PFSK-1 (cell line): ENCODE measurements around the gene NACC2.

Experiments
- POLR2AphosphoS5 ChIP-seq: IDR thresholded peaks from 2 replicates; pipeline ENCODE4 v1.6.1; 2012; ENCODE audit warnings: low read depth, mild to moderate bottlenecking, control low read depth, low read length, moderate library complexity
- REST ChIP-seq, 2 experiments: IDR thresholded peaks; 2 replicates each; pipeline versions ENCODE4 v1.6.1 to v1.8.0; 2011 to 2012; ENCODE audit warnings: low read depth in 2 of 2, low read length in 2 of 2, control low read depth in 1 of 2, inconsistent platforms in 1 of 2, mild to moderate bottlenecking in 1 of 2, moderate library complexity in 1 of 2; ENCODE audit not compliant: insufficient read depth in 1 of 2
- SIN3A ChIP-seq: IDR thresholded peaks from 2 replicates; pipeline ENCODE4 v1.6.1; 2012; ENCODE audit warnings: mild to moderate bottlenecking, low read length, moderate library complexity, borderline replicate concordance; ENCODE audit not compliant: insufficient read depth
- TAF1 ChIP-seq: IDR thresholded peaks from 2 replicates; pipeline ENCODE4 v1.6.1; 2012; ENCODE audit warnings: low read length, control low read depth, borderline replicate concordance; ENCODE audit not compliant: insufficient read depth

GRCh38 chr9:136058801-136059302 lies 36.2 kb downstream of the NACC2 start:
- TF ChIP-seq POLR2AphosphoS5 (no peak), TAF1 (no peak), REST (IDR thresholded peaks at IDR 0.05; ENCODE audit: insufficient read depth in 1 of 2, low read depth in 2 of 2, low read length in 2 of 2) (no peak), SIN3A (no peak)
